ENCODE measurements around the gene PARD3B.
A peak's percentile ranks its signal among the peaks of the same experiment; 100 is the strongest.

The PARD3B gene, protein sequence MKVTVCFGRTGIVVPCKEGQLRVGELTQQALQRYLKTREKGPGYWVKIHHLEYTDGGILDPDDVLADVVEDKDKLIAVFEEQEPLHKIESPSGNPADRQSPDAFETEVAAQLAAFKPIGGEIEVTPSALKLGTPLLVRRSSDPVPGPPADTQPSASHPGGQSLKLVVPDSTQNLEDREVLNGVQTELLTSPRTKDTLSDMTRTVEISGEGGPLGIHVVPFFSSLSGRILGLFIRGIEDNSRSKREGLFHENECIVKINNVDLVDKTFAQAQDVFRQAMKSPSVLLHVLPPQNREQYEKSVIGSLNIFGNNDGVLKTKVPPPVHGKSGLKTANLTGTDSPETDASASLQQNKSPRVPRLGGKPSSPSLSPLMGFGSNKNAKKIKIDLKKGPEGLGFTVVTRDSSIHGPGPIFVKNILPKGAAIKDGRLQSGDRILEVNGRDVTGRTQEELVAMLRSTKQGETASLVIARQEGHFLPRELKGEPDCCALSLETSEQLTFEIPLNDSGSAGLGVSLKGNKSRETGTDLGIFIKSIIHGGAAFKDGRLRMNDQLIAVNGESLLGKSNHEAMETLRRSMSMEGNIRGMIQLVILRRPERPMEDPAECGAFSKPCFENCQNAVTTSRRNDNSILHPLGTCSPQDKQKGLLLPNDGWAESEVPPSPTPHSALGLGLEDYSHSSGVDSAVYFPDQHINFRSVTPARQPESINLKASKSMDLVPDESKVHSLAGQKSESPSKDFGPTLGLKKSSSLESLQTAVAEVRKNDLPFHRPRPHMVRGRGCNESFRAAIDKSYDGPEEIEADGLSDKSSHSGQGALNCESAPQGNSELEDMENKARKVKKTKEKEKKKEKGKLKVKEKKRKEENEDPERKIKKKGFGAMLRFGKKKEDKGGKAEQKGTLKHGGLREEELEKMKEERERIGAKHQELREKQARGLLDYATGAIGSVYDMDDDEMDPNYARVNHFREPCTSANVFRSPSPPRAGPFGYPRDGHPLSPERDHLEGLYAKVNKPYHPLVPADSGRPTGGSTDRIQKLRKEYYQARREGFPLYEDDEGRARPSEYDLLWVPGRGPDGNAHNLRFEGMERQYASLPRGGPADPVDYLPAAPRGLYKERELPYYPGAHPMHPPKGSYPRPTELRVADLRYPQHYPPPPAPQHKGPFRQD (N-terminal part only)

DNA sequence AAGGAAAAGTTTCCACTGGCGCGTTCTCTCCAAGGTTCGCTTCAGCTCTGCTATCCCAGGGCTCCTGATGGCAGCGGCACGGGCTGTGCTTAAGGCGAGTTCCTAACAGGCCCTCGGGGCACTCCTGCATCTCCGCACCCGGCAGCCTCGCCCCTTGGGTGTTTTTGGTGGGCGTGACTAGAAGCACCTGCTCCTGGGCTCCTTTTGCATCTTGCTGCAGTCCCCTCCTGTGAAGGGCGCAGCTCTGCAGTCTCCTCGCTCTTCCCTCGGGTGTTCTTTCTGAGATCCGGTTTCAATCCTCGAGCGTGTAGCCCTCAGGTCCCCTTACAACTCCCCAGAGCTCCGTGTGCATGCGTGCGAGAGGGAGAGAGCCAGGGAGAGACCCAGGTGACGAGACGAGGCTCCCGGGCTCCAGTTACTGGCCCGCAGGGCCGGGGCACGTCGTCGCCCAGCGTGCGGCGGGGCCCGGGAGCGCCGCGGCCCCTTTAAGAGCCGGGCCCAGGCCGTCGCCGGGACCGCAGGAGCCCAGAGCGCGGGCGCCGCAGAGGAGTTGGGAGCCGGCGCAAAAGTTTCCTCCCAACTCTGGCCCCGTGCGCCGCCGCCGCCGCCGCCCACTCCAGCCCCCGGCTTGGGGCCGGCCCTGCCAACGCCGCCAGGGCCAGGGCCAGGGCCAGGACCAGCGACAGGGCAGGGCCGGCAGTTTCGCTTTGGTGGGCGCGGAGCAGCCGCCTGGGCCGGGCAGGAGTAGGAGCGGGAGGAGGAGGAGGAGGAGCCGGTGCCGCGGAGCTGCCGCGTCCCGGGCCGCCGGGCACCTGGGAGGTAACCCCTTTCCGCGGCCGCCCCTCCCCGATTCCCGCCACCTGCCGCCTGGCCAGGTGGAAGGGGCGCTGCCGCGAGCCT lies at the start of gene PARD3B:
PARD3B (plus strand) TSS at position 515 of the 900 bp plus-strand sequence. CDS start 525 bp downstream, outside the sequence.
- Histone ChIP-seq H3K4me1 (ENCODE audit: low read length) (peaks cover 13% of the 10 kb centered on the region), H3K9me2 (replicated peaks; ENCODE audit: insufficient read depth, low read length) (no peaks in the 10 kb centered on the region), H2AFZ (ENCODE audit: low read length) (peak within 1 kb of the TSS; percentile 86), H3K27ac (ENCODE audit: low read length) (peak within 1 kb of the TSS; percentile 70; the same call in 1 of the 2 replicates), H3K9ac (ENCODE audit: low read length) (peak within 1 kb of the TSS; percentile 88), H3K9me3 (replicated peaks; ENCODE audit: insufficient read depth, low read length) (no peaks in the 10 kb centered on the region), H3K79me2 (ENCODE audit: low read length) (peaks cover 18% of the 10 kb centered on the region), H3K27me3 (replicated peaks; ENCODE audit: insufficient read depth, low read length) (no peaks in the 10 kb centered on the region), H4K20me1 (ENCODE audit: insufficient read depth, low read length) (no peaks in the 10 kb centered on the region), H3K36me3 (replicated peaks; ENCODE audit: insufficient read depth, low read length) (no peaks in the 10 kb centered on the region), H3F3A (ENCODE audit: insufficient read depth, low read length) (peaks cover 10% of the 10 kb centered on the region; the same call in 1 of the 2 replicates), H3K4me3 (ENCODE audit: low read length) (peak within 1 kb of the TSS; percentile 72), H3K4me2 (ENCODE audit: low read depth, low read length) (peak within 1 kb of the TSS; percentile 75)
- DNase-seq = peak; percentile 82
- no peak for TF ChIP-seq CTCF (IDR thresholded peaks at IDR 0.05; ENCODE audit: low read length)
- TF ChIP-seq EZH2phosphoT487 (IDR thresholded peaks at IDR 0.05; ENCODE audit: low read length) = no peak
- TF ChIP-seq EZH2 (optimal IDR thresholded peaks at IDR 0.05; ENCODE audit: low read depth, low read length) = no peak

- Histone ChIP-seq H3K9me3 (replicated peaks; ENCODE audit: insufficient read depth, low read length) (no peaks in the 10 kb centered on the region), H3K79me2 (ENCODE audit: low read length) (no peaks in the 10 kb centered on the region), H3K27me3 (replicated peaks; ENCODE audit: insufficient read depth, low read length) (no peaks in the 10 kb centered on the region), H2AFZ (ENCODE audit: low read length) (no peak overlapping the region), H3K4me1 (ENCODE audit: low read length) (no peaks in the 10 kb centered on the region), H3K9ac (ENCODE audit: low read length) (no peak overlapping the region), H3K9me2 (replicated peaks; ENCODE audit: insufficient read depth, low read length) (no peaks in the 10 kb centered on the region), H3K4me3 (ENCODE audit: low read length) (no peak overlapping the region), H3K27ac (ENCODE audit: low read length) (no peak overlapping the region), H4K20me1 (ENCODE audit: insufficient read depth, low read length) (no peaks in the 10 kb centered on the region), H3F3A (ENCODE audit: insufficient read depth, low read length) (no peaks in the 10 kb centered on the region), H3K36me3 (replicated peaks; ENCODE audit: insufficient read depth, low read length) (no peaks in the 10 kb centered on the region), H3K4me2 (ENCODE audit: low read depth, low read length) (no peak overlapping the region)
- TF ChIP-seq CTCF (IDR thresholded peaks at IDR 0.05; ENCODE audit: low read length) = no peak
- no peak for TF ChIP-seq EZH2phosphoT487 (IDR thresholded peaks at IDR 0.05; ENCODE audit: low read length)
- TF ChIP-seq EZH2 (optimal IDR thresholded peaks at IDR 0.05; ENCODE audit: low read depth, low read length) = no peak
- DNase-seq = no peak
These were observed 48.5 kb upstream of the PARD3B start for GRCh38 chr2:204496779-204497178.

DNA sequence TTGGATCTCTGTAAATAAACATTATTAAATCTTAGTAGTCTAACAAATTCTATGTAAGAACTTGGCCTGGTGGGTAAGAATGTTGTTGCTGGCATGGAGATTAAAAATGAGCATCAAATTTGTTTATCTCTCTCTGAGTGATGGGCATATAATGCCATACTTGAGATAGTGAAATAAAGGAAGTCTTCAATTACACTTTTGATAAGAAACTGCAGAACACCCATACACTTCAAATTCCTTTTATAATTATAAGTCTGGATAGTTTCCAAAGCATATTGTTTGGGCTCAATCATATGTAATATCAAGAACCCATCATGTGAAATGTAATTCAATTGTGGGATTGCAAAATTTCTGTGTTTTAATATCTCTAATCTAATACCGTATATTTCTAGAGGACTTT lies 47.4 kb upstream of the PARD3B start:
- Histone ChIP-seq H3K79me2 (ENCODE audit: low read length) (no peaks in the 10 kb centered on the region), H4K20me1 (ENCODE audit: insufficient read depth, low read length) (no peaks in the 10 kb centered on the region), H3K27me3 (replicated peaks; ENCODE audit: insufficient read depth, low read length) (no peaks in the 10 kb centered on the region), H3K4me3 (ENCODE audit: low read length) (no peak overlapping the region), H3K9me2 (replicated peaks; ENCODE audit: insufficient read depth, low read length) (no peaks in the 10 kb centered on the region), H3K27ac (ENCODE audit: low read length) (no peak overlapping the region), H3K4me1 (ENCODE audit: low read length) (no peaks in the 10 kb centered on the region), H3F3A (ENCODE audit: insufficient read depth, low read length) (no peaks in the 10 kb centered on the region), H2AFZ (ENCODE audit: low read length) (no peak overlapping the region), H3K4me2 (ENCODE audit: low read depth, low read length) (no peak overlapping the region), H3K9me3 (replicated peaks; ENCODE audit: insufficient read depth, low read length) (no peaks in the 10 kb centered on the region), H3K9ac (ENCODE audit: low read length) (no peak overlapping the region), H3K36me3 (replicated peaks; ENCODE audit: insufficient read depth, low read length) (no peaks in the 10 kb centered on the region)
- no peak for DNase-seq
- TF ChIP-seq CTCF (IDR thresholded peaks at IDR 0.05; ENCODE audit: low read length) = no peak
- no peak for TF ChIP-seq EZH2 (optimal IDR thresholded peaks at IDR 0.05; ENCODE audit: low read depth, low read length)
- no peak for TF ChIP-seq EZH2phosphoT487 (IDR thresholded peaks at IDR 0.05; ENCODE audit: low read length)

Measured in MM.1S (cell line).